HG02763 (cell line): ENCODE measurements around the gene GPR137B.
"Not testable (repeated sequence)": the region's sequence is repeated elsewhere in the genome, so short reads cannot be mapped to it uniquely, and the experiment has no call there.

Experiments used
- ATAC-seq: cut with Tn5 transposase; IDR thresholded peaks from one replicate; pipeline ENCODE4 v1.9.1; 2021; ENCODE audit warnings: mild to moderate bottlenecking, moderate library complexity; ENCODE audit not compliant: unreplicated experiment

The GPR137B gene

DNA sequence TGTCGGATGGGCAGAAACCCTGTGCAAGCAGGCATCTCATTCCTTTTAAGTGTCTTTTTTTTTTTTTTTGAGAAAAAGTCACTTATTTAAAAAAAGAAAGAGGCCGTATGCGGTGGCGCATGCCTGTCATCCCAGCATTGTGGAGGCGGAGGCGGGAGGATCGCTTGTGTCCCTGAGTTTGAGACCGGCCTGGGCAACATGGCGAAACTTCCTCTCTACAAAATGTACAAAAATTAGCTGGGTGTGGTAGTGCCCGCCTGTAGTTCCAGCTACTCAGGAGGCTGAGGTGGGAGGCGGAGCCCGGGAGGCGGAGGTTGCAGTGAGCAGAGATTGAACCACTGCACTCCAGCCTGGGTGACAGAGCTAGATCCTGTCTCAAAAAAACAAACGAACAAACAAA is 1.7 kb downstream of the GPR137B start:
- no peak for ATAC-seq

GRCh38 chr1:236144446-236145150 is 2.3 kb downstream of the GPR137B start:
- ATAC-seq: peak; percentile 27

DNA sequence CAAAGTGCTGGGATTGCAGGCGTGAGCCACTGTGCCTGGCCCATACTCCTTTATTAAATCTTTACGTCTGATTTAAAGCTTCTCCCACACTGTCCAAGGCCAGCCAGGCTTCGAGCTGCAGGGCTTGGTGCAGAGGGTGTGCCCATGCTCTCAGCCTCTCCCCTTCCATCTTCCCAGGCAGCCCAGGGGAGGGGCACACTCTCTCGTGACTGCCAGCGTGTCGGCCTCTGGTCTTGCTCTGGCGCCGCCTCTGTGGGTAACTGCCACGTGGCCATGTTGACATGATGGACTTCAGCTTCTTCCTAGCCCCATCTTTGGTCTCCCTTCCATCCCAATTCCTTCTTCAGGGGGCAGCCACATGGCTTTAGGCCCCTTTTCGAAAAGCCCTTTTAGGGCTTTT is 4.7 kb downstream of the GPR137B start:
- no peak for ATAC-seq

- no peak for ATAC-seq
Measured at GRCh38 chr1:236147521-236148469, 5.5 kb downstream of the GPR137B start.

DNA sequence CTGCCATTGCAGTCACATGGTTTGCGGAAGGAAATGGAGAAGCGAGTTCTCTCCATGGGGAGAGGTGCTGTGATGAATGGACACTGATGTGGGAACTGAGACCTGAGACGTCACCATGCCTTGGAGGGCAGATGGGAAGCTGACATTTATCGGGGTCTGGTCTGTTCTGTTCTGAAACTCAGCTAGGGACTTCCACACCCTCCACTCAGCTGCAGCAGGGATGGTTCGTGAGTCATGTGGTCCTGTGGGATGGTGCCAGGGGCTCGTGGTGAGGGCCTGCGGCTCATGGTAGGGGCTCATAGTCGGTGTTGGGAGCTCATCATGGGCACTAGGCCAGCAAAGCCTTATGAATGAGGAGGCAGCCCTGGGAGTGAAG is 6.1 kb downstream of the GPR137B start:
- ATAC-seq: no peak

DNA sequence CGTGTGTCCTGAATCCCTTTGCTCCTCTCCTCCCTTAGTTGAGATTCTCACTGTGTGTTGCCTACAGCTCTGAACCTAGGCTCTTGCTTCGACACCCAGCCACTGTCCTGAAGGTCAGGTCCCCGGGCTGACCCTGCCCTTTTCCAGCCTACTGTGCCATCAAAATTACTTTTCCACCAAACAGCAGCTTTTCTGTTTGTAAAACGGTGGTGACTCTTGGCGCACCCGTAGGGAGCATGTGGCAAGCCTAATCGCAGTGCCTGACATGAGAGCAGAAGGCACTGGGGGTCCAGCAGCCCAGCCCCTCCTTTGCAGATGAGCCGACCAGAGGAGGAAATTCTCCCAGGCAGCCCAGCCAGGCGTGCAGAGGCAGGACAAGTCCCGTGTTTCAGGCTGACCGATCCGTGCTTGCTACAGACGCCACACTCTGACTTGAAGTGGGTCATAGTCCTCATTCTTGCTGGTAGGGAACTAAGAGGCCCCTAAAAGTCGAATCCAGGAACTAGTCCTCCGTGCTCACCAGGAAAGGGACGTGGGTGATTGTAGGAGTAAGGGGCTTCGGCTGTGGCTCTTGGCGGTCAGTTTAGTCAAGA is 6.8 kb downstream of the GPR137B start:
- no peak for ATAC-seq

DNA sequence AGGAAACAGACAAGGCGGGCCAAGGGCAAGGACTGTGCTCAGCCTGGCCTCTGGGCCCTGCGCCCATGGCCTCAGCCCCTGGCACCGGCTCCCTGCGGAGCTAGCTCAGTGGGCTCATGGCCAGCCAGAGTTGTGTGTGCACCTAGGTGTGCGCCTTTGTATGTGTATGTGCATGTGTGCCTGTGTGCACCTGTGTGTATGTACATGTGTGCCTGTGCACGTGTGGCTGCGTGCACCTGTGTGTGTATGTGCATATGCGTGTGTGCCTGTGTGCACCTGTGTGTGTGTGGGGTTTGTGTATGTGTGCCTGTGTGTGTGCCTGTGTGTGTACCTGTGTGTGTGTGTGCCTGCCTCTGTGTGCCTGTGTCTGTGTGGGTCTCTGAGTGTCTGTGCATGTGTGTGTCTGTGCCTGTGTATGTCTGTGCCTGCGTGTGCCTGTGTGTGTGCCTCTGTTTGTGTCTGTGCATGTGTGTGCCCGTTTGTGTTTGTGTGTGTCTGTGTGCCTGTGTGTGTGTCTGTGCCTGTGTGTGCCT is 7.4 kb downstream of the GPR137B start:
- no peak for ATAC-seq

DNA sequence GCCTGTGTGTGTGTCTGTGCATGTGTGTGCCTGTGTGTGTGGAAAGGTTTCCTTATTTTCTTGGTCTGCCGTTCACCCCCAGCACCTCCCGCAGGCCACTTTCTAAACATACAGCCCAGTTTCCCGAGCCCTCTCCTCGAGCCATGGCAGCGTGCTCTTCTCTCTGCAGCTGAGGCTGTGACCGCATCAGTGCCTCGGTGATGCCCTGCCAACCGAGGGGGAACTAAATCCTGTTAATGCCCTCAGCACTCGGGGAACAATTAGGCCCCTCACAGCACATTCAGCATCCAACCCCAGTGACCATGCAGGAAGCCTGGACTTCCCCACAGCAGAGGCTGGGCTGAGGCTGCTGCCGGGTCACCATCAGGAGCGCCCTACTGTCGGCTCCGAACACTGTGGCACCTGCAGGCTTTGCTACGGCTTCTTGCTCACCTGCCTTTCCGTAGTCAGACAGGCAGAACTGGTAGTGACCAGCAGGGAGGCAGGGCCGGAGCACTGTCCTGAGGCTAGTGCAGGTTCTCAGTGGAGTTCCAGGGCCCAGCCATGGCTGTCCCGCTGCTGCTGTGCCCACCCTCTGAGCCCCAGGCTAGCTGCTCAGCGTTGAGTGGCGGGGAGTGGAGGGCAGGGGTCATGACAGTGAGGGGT is 8.1 kb downstream of the GPR137B start:
- ATAC-seq: no peak

GRCh38 chr1:236150986-236151385 is 8.6 kb downstream of the GPR137B start:
- no peak for ATAC-seq

DNA sequence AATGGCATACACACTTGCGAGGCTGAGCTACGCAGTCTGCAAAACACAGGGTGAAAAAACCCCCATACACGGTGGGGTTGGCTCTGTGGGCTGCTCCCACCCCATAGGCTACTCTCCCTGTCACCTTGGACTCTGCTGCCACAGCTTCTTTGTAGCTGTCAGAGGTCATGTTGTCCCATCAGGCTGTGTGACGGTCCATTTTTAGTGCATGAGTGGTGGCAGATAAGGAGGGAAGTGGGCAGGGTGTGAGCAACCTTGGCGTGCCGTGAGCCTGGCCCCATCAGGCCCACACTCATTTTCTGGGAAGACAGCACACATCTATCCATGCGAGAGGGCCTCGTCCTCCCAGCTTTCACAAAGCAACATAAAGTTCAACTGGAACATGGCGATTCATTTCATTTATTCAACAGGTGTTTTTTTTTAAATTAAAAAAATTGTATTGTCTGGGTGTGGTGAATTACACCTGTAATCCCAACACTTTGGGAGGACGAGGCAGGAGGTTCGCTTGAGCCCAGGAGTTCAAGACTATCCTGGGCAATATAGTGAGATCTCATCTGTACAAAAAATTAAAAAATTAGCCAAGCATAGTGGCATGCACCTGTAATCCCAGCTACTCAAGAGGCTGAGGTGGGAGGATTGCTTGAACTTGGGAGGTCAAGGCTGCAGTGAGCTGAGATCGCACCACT is 9.5 kb downstream of the GPR137B start:
- ATAC-seq: no peak

DNA sequence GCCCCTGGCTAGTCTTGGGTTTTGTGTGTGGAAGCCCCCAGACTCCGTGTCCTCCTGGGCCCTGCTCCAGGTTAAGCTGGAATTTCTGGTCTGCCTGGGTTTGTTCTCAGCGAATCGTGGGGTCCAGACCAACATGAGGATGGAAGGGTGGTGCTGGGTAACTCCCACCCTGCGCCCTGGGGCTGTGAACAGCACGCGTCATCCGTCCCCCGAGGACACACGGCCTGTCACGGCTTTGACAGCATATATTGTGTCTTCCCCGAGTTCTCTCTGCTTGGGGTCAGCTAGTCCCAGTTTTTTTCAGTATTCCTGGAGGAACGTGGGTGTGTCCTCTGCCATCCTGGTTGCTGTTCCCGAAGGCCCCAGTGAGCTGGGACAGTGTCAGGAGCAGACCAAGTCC is 11.8 kb downstream of the GPR137B start:
- ATAC-seq: no peak

- ATAC-seq: no peak
Measured at GRCh38 chr1:236154671-236155398, 12.5 kb downstream of the GPR137B start.

DNA sequence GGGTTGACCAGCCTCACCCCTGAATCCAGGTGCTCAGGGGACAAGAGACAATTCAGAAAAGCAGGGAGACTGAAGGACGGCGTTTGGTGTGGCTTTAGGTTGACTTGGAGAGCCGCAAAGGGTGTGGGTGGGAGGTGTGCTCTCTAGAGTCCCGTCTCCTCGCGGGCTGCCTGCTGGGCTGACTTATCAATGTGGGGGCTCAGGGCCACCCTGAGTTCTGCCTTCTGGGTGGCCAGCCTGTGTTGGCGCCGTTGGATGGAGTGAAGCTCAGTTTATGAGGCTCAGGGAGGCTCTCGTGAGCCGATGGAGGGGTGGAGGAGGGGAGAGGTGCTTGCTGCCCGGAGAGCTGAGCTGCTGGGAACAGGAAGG is 13.0 kb downstream of the GPR137B start:
- no peak for ATAC-seq

- no peak for ATAC-seq
Measured at GRCh38 chr1:236155841-236156503, 13.6 kb downstream of the GPR137B start.

DNA sequence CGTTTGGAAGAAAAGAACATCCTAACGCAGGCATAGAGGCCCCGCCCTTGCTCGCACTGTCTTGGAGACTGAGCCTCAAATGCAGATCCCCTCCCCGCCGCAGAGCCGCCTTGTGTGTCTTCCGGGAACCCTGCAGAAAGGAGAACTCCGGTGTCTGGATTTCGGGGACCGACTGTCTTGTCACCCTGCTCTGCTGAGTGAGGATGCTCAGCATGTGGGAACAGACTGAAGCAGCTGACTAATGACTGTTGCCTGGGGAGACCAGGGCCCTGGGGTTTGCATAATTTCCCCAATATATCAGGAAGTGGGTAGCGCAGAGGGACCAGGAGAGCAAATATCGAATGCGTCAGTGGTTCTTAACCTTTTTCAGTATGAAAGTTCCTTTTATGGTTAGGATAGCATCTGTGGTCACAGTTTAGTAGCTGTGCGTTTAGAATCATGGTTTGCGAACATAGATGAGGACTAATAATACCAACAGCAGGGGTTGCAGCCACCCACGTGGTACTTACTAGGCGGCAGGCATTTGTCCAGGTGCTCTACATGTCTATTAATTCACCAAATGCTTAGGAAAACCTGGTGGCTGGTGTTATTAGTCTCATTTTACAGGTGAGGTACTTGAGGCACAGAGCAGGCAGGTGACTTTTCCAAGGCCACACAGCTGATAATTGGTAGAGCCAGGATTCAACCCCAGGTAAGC is 14.3 kb downstream of the GPR137B start:
- ATAC-seq: peak; percentile 82

GRCh38 chr1:236158072-236158471 is 15.7 kb downstream of the GPR137B start:
- ATAC-seq: not testable (repeated sequence)

- ATAC-seq: no peak
Measured at GRCh38 chr1:236158719-236159118, 16.4 kb downstream of the GPR137B start.

- peak; percentile 52 for ATAC-seq
Measured at GRCh38 chr1:236159704-236160539, 17.6 kb downstream of the GPR137B start.
